CD4-positive, alpha-beta T cell treated with Interleukin-4 for 4 hours (primary cell): ENCODE results near the gene PROSER2.
"Not testable (repeated sequence)": the region's sequence is repeated elsewhere in the genome, so short reads cannot be mapped to it uniquely, and the experiment has no call there.

Experiments used
- DNase-seq: peaks from one replicate; pipeline ENCODE4 v3.0.0-alpha.2; 2020

The PROSER2 gene

GRCh38 chr10:11886851-11887250, 63.7 kb downstream of the PROSER2 start:
- no peak for DNase-seq

- no peak for DNase-seq
Observed at GRCh38 chr10:11887381-11888227, 64.4 kb downstream of the PROSER2 start.

- not testable (repeated sequence) for DNase-seq
Observed at GRCh38 chr10:11889263-11889662, 66.1 kb downstream of the PROSER2 start.

GRCh38 chr10:11891776-11892486, 68.8 kb downstream of the PROSER2 start:
- DNase-seq, result no peak

GRCh38 chr10:11893749-11894278, 70.7 kb downstream of the PROSER2 start:
- DNase-seq, result no peak

- no peak for DNase-seq
Observed at GRCh38 chr10:11894381-11895107, 71.4 kb downstream of the PROSER2 start.

GRCh38 chr10:11895108-11895466, 71.9 kb downstream of the PROSER2 start:
- DNase-seq, result no peak

GRCh38 chr10:11895598-11895997, 72.4 kb downstream of the PROSER2 start:
- no peak for DNase-seq

- DNase-seq, result no peak
Observed at GRCh38 chr10:11896549-11897200, 73.5 kb downstream of the PROSER2 start.

- no peak for DNase-seq
Observed at GRCh38 chr10:11898033-11898371, 74.8 kb downstream of the PROSER2 start.

- no peak for DNase-seq
Observed at GRCh38 chr10:11898372-11899066, 75.4 kb downstream of the PROSER2 start.

GRCh38 chr10:11899067-11899876, 76.1 kb downstream of the PROSER2 start:
- DNase-seq, result no peak

GRCh38 chr10:11901036-11901301, 77.8 kb downstream of the PROSER2 start:
- DNase-seq, result no peak

- no peak for DNase-seq
Observed at GRCh38 chr10:11901454-11901832, 78.3 kb downstream of the PROSER2 start.

GRCh38 chr10:11901833-11902475, 78.8 kb downstream of the PROSER2 start:
- DNase-seq, result no peak

GRCh38 chr10:11902646-11903045, 79.5 kb downstream of the PROSER2 start:
- no peak for DNase-seq

- DNase-seq, result no peak
Observed at GRCh38 chr10:11906714-11907113, 83.6 kb downstream of the PROSER2 start.

- DNase-seq, result no peak
Observed at GRCh38 chr10:11907914-11908313, 84.8 kb downstream of the PROSER2 start.

GRCh38 chr10:11908536-11908935, 85.4 kb downstream of the PROSER2 start:
- DNase-seq, result no peak

- no peak for DNase-seq
Observed at GRCh38 chr10:11908991-11909390, 85.8 kb downstream of the PROSER2 start.

- no peak for DNase-seq
Observed at GRCh38 chr10:11909618-11910017, 86.5 kb downstream of the PROSER2 start.
